ENCODE data around the gene ZNF618. TPM values are rescaled to one million over a fixed set of nuclear protein-coding genes. Genes with fewer than 3 reads are reported as not detected.
A peak's percentile ranks its signal among the peaks of the same experiment; 100 is the strongest.

Gene ZNF618
- total and polyA plus RNA-seq, 2 experiments from 2014 or later = 12.1 to 22.1 TPM

GRCh38 chr9:114097613-114098020 is 221.5 kb downstream of the ZNF618 start (continued):
- TF ChIP-seq ETS1 (IDR thresholded peaks at IDR 0.05) (no peak), EZH2phosphoT487 (IDR thresholded peaks at IDR 0.05; ENCODE audit: unreplicated experiment) (no peak), ZNF331 (CRISPR knock-in tag; IDR thresholded peaks at IDR 0.05; ENCODE audit: low read depth) (no peak), REST (IDR thresholded peaks at IDR 0.05; ENCODE audit: unreplicated experiment) (no peak)

GRCh38 chr9:114098021-114098935 is 222.2 kb downstream of the ZNF618 start:
- Histone ChIP-seq H3K36me3 (ENCODE audit: insufficient read depth) (no peaks in the 10 kb centered on the region), H3K79me2 (replicated peaks; ENCODE audit: insufficient read depth) (no peaks in the 10 kb centered on the region), H3K4me3 (peak overlapping the region; percentile 69), H2AFZ (peak overlapping the region; percentile 98), H3K4me1 (ENCODE audit: insufficient read depth) (peaks cover 13% of the 10 kb centered on the region), H3F3A (replicated peaks; ENCODE audit: low read depth) (no peaks in the 10 kb centered on the region), H3K4me2 (peak overlapping the region; percentile 97), H3K27me3 (ENCODE audit: insufficient read depth) (peaks cover 32% of the 10 kb centered on the region), H3K9me2 (ENCODE audit: insufficient read depth) (no peaks in the 10 kb centered on the region), H4K20me1 (replicated peaks; ENCODE audit: insufficient read depth) (no peaks in the 10 kb centered on the region), H3K27ac (ENCODE audit: low read depth) (no peak overlapping the region)
- ATAC-seq = peak; percentile 78
- H3K36me3 Mint-ChIP-seq (ENCODE audit: low read depth) = no peaks in the 10 kb centered on the region; the same call in 1 of the 3 replicates
- H3K4me1 Mint-ChIP-seq = peaks cover 18% of the 10 kb centered on the region
- peaks cover 35% of the 10 kb centered on the region for H3K27me3 Mint-ChIP-seq (ENCODE audit: insufficient read depth, low read depth, poor library complexity)
- no peak for TF ChIP-seq REST (IDR thresholded peaks at IDR 0.05; ENCODE audit: unreplicated experiment)
- TF ChIP-seq POLR2AphosphoS5 (IDR thresholded peaks at IDR 0.05; ENCODE audit: low read depth) = peak; percentile 35
- TF ChIP-seq CTCF (conservative IDR thresholded peaks at IDR 0.05; ENCODE audit: low read depth in 2 of 2) = peak in 1 of 2 experiments; percentile 24; a peak in 2 of 4 replicates
- H3K9me3 Mint-ChIP-seq = peaks cover 13% of the 10 kb centered on the region
- H3K27ac Mint-ChIP-seq = no peak overlapping the region
- H3K4me3 Mint-ChIP-seq = peak overlapping the region; percentile 83
- DNase-seq (ENCODE audit: low spot score) = peak; percentile 94
